GM13977 (cell line): ENCODE data around the gene KRTAP19-5.
A peak's percentile ranks its signal among the peaks of the same experiment; 100 is the strongest.
"Not testable (repeated sequence)": the region's sequence is repeated elsewhere in the genome, so short reads cannot be mapped to it uniquely, and the experiment has no call there.

Experiments
- DNase-seq: peaks from one replicate; pipeline ENCODE4 v3.0.0; 2012; ENCODE audit warnings: low spot score
- in situ Hi-C: fragments of 300-500 bp; cut with MboI; formaldehyde crosslinking; loops from one replicate; pipeline ENCODE4 v1.12.0; 2022; ENCODE audit warnings: low sequenced_read_pairs, low pct_unique_long_range_greater_than_20kb, mixed read lengths, inconsistent platforms; ENCODE audit not compliant: unreplicated experiment
- TF ChIP-seq, protein P1 (sequence below): IDR thresholded peaks from 2 replicates; pipeline ENCODE4 v1.5.1; 2012; ENCODE audit warnings: mild to moderate bottlenecking, control low read depth; ENCODE audit not compliant: insufficient read depth; ENCODE audit errors: extremely low read depth, missing control alignments

KRTAP19-5 gene

DNA sequence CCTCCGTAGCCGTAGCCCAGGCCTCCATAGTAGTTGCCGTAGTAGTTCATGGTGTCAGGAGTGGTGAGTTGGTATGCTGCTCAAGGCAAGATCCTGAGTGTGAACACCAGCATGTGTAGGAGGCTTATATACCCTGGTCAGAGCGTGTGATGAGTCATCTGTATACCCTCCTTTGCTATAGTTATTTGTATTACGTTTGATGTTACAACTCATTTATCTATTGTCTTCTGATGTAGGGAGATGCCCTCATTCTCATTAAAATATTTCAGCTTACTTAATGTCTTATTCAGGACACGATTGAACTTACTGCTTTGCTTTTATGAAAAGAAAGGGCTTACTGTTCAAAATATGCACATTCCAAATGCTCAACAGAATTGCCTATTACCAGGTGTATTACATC is at the start of gene KRTAP19-5:
KRTAP19-5 (minus strand) TSS at position 101 of the 400 bp plus-strand sequence; CDS start at position 50, 51 bp downstream.
- in situ Hi-C loops, result no loop called here
- TF ChIP-seq, protein P1, sequence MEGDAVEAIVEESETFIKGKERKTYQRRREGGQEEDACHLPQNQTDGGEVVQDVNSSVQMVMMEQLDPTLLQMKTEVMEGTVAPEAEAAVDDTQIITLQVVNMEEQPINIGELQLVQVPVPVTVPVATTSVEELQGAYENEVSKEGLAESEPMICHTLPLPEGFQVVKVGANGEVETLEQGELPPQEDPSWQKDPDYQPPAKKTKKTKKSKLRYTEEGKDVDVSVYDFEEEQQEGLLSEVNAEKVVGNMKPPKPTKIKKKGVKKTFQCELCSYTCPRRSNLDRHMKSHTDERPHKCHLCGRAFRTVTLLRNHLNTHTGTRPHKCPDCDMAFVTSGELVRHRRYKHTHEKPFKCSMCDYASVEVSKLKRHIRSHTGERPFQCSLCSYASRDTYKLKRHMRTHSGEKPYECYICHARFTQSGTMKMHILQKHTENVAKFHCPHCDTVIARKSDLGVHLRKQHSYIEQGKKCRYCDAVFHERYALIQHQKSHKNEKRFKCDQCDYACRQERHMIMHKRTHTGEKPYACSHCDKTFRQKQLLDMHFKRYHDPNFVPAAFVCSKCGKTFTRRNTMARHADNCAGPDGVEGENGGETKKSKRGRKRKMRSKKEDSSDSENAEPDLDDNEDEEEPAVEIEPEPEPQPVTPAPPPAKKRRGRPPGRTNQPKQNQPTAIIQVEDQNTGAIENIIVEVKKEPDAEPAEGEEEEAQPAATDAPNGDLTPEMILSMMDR, result no peak
- DNase-seq, result no peak

DNA sequence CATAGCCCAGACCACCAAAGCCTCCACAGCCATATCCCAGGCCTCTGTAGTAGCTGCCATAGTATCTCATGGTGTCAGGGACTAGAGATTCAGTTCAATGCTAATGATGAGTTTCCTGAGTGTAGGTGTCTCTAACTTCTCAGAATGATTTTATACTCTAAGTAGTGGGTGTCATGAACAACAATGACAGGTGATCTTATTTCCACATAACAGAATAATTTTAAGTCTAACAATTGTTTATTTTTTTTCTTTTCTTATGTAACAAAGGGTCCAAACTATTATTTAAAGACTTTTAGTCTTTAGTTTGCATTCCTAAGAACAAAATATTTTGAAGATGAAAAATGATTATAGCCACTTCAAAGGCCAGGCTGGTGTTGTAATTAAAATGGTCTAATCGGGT is 39.8 kb upstream of the KRTAP19-5 start, which contains the start of gene KRTAP19-6:
KRTAP19-6 (minus strand) TSS at position 101 of the 400 bp plus-strand sequence; CDS start at position 70, 31 bp downstream.
- in situ Hi-C loops, result no loop called here
- DNase-seq, result no peak
- TF ChIP-seq, protein P1, result no peak

DNA sequence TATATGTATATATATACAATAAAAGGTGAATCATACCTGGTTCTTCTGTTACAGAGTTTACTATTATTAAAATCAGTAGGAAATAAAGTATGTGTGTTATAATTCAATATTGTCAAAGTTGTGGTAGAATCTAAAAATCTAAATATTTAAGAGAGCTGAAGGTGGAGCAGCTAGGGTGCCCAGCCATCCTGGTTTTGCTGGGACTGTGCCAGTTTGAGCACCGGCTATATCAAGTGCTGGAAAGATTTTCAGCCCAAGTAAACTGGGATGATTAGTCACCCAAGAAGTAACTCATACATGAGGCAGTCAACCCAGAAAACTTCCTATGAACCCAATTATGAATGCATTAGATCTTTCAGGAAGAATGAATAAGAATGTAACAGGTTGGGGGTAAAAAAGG is 16.9 kb upstream of the KRTAP19-5 start:
- in situ Hi-C loops, result no loop called here
- TF ChIP-seq, protein P1, result no peak
- no peak for DNase-seq

DNA sequence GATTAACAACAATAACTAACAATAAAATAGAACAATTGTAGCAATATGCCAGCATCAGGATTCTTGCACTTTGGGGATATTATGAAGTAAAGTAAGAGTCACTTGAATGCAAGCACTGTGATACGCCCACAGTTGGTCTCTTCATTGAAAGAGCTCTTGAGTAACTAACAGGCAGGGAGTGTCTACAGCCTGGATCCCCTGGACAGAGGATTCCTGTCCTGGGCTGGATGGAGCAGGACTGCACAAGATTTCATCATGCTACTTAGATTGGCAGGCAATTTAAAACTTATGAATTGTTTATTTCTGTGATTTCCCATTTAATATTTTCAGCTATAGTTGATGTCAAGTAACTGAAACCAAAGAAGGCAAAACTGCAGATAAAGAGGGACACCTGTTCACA is 13.7 kb upstream of the KRTAP19-5 start:
- TF ChIP-seq, protein P1, result no peak
- in situ Hi-C loops, result no loop called here
- no peak for DNase-seq

DNA sequence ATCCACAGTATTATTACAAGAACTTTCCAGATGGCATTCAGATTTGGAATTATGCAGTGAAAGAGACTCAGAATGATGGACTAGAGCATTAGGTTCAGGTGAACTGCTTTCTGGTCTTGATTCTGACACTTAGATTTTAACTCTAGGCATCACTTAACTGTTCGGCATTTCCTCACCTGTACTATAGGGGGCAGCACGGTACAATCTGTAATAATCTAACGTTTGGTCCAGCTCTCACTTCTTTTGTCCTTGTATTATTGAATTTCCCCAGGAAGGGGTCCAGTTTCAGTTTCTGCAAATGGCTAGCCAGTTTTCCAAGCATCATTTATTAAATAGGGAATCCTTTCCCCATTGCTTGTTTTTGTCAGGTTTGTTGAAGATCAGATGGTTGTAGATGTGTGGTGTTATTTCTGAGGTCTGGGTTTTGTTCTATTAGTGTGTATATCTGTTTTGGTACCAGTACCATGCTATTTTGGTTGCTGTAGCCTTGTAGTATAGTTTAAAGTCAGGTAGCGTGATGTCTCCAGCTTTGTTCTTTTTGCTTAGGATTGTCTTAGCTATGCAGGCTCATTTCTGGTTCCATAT is 3.8 kb upstream of the KRTAP19-5 start:
- TF ChIP-seq, protein P1, result peak; percentile 20
- in situ Hi-C loops, DNase-seq: not testable (repeated sequence)

DNA sequence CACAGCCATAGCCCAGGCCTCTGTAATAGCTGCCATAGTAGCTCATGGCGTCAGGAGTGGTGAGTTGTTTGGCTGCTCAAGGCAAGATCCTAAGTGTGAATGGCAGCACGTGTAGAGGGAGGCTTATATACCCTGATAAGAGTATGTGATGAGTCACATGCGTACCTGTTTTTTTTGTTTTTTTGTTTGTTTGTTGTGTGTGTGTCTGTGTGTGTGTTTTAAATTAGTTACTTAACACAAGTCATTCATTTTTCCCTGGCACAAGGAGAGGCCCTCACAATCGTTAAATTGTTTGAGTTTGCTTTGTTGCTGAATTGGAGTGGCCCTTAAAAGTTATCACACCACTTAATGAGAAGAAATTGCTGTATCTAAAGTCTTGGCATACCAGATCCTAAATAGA is 4.9 kb downstream of the KRTAP19-5 start, which contains the start of gene KRTAP19-4:
KRTAP19-4 (minus strand) TSS at position 101 of the 400 bp plus-strand sequence; CDS start at position 46, 55 bp downstream.
- TF ChIP-seq, protein P1, result no peak
- DNase-seq, result no peak
- in situ Hi-C loops, result no loop called here

DNA sequence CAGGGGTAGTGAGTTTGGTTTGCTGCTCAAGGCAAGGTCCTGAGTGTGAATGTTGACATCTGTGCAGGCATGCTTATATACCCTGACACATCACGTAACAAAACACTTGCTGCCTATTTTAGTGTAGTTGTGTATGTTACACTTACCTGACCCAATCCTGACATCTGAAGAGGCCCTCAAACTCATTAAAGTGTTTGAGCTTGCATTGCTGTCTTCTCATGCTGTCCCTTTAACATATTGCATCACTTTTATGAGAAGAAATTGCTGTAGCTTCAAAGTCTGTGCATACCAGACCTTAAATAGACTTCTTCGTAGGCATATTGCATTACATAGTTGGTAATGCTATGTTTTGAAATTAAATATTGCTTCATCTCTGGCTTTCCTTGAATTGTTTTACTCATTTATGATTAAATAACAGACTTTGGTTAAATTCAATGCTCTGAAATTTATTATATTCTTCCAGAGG is 9.9 kb downstream of the KRTAP19-5 start, which contains the start of gene KRTAP19-3:
KRTAP19-3 (minus strand) TSS at position 51 of the 466 bp plus-strand sequence. CDS start 56 bp downstream, outside the sequence.
- TF ChIP-seq, protein P1, result no peak
- no peak for DNase-seq
- in situ Hi-C loops, result no loop called here
